ENCODE measurements around the gene NPAS1. TPM values are rescaled to one million over a fixed set of nuclear protein-coding genes. Genes with fewer than 3 reads are reported as not detected.

Gene NPAS1
- total and polyA plus RNA-seq, 4 donors = 0.31 to 1.2 (median 0.70) TPM

DNA sequence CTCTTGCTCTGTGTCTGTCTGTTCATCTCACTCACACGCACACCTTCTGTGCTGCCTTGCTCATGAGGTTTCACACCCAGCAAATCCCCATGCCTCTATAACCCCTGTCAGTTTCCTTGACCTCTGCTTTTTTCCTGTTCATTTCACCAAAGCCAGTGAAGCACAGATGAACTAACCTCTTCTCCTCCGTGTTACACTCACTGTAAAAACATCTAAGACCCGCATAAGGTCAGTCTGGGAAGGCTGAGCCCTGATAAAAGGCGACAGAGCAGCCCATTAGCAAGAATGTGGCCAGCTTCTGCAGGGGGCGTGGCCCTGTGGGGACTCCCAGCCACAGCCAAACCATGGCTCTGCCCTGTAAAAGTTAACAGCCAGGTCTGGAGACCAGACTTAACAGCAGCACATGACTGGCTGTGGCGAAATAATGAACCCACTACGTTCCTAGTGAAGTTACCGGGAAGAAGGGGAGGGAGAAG, 42.8 kb upstream of the NPAS1 start:
- no peak overlapping the region for H3K9ac ChIP-seq (ENCODE audit: insufficient read depth in 1 of 2, low read length in 2 of 2)
- no peak overlapping the region for H3K4me3 ChIP-seq
- peak; percentile 47 to 59 (median 48) for DNase-seq
- H3K27ac ChIP-seq (ENCODE audit: low read depth in 1 of 2, low read length in 1 of 2) = peak overlapping the region; percentile 89 to 96
- H3K9me3 ChIP-seq (ENCODE audit: control insufficient read depth in 4 of 4, insufficient read depth in 3 of 4, low read length in 3 of 4) = no peaks in the 10 kb centered on the region
- H3K4me1 ChIP-seq (ENCODE audit: control insufficient read depth in 5 of 5, insufficient read depth in 5 of 5, low read length in 5 of 5) = peaks cover 24 to 62% (median 42%) of the 10 kb centered on the region in 5 donors
- no peaks in the 10 kb centered on the region for H3K36me3 ChIP-seq (ENCODE audit: control insufficient read depth in 4 of 4, insufficient read depth in 4 of 4, low read length in 4 of 4)
- ATAC-seq (ENCODE audit: insufficient read depth, low FRiP score) = peak; percentile 44
- TF ChIP-seq CTCF (IDR thresholded peaks at IDR 0.05; ENCODE audit: control extremely low read depth, extremely low read depth) = no peak
- 52 to 68% methylated on average over 8 of the region's 8 CpGs for WGBS, 2 donors
- H3K27me3 ChIP-seq (ENCODE audit: control insufficient read depth in 3 of 3, insufficient read depth in 3 of 3, low read length in 2 of 3) = no peaks in the 10 kb centered on the region

- WGBS, 2 donors = 83 to 87% methylated on average over 7 of the region's 7 CpGs
- H3K36me3 ChIP-seq (ENCODE audit: control insufficient read depth in 4 of 4, insufficient read depth in 4 of 4, low read length in 4 of 4) = no peaks in the 10 kb centered on the region
- no peak for DNase-seq
- peaks cover 24 to 56% (median 42%) of the 10 kb centered on the region in 5 donors for H3K4me1 ChIP-seq (ENCODE audit: control insufficient read depth in 5 of 5, insufficient read depth in 5 of 5, low read length in 5 of 5)
- no peak overlapping the region for H3K4me3 ChIP-seq
- H3K27ac ChIP-seq (ENCODE audit: low read depth in 1 of 2, low read length in 1 of 2) = peak overlapping the region; percentile 89 to 96
- H3K27me3 ChIP-seq (ENCODE audit: control insufficient read depth in 3 of 3, insufficient read depth in 3 of 3, low read length in 2 of 3) = no peaks in the 10 kb centered on the region
- no peak overlapping the region for H3K9ac ChIP-seq (ENCODE audit: insufficient read depth in 1 of 2, low read length in 2 of 2)
- no peaks in the 10 kb centered on the region for H3K9me3 ChIP-seq (ENCODE audit: control insufficient read depth in 4 of 4, insufficient read depth in 3 of 4, low read length in 3 of 4)
- ATAC-seq (ENCODE audit: insufficient read depth, low FRiP score) = no peak
- no peak for TF ChIP-seq CTCF (IDR thresholded peaks at IDR 0.05; ENCODE audit: control extremely low read depth, extremely low read depth)
Observed at GRCh38 chr19:46977548-46977947, 42.1 kb upstream of the NPAS1 start.

GRCh38 chr19:46978171-46978869, 41.3 kb upstream of the NPAS1 start:
- DNase-seq (no peak), ATAC-seq (ENCODE audit: insufficient read depth, low FRiP score) (no peak)
- H3K27ac ChIP-seq (ENCODE audit: low read depth in 1 of 2, low read length in 1 of 2) = peak overlapping the region; percentile 26 to 96
- H3K9me3 ChIP-seq (ENCODE audit: control insufficient read depth in 4 of 4, insufficient read depth in 3 of 4, low read length in 3 of 4) = no peaks in the 10 kb centered on the region
- no peaks in the 10 kb centered on the region for H3K36me3 ChIP-seq (ENCODE audit: control insufficient read depth in 4 of 4, insufficient read depth in 4 of 4, low read length in 4 of 4)
- WGBS, 2 donors = 85 to 88% methylated on average over 5 of the region's 5 CpGs
- no peak overlapping the region for H3K9ac ChIP-seq (ENCODE audit: insufficient read depth in 1 of 2, low read length in 2 of 2)
- peaks cover 24 to 56% (median 42%) of the 10 kb centered on the region in 5 donors for H3K4me1 ChIP-seq (ENCODE audit: control insufficient read depth in 5 of 5, insufficient read depth in 5 of 5, low read length in 5 of 5)
- TF ChIP-seq CTCF (IDR thresholded peaks at IDR 0.05; ENCODE audit: control extremely low read depth, extremely low read depth) = no peak
- H3K27me3 ChIP-seq (ENCODE audit: control insufficient read depth in 3 of 3, insufficient read depth in 3 of 3, low read length in 2 of 3) = no peaks in the 10 kb centered on the region
- H3K4me3 ChIP-seq = no peak overlapping the region

Measured in lung (tissue), 12 donors.